ENCODE results near the gene C2CD2L. TPM values are rescaled to one million over a fixed set of nuclear protein-coding genes. Genes with fewer than 3 reads are reported as not detected.

The C2CD2L gene
- total RNA-seq, 1 experiment from 2014 or later = 9.3 TPM

GRCh38 chr11:119084663-119085436 lies 22.3 kb upstream of the C2CD2L start, which contains the start of gene HMBS:
TSS of gene HMBS (plus strand) at chr11:119084881. CDS start at chr11:119085034, 153 bp downstream.
- peak within 1 kb of the TSS; percentile 53 for H3K27ac ChIP-seq
- peaks cover 43% of the 10 kb centered on the region for H3F3A ChIP-seq (ENCODE audit: insufficient read depth, low read depth)
- TF ChIP-seq EZH2 (IDR thresholded peaks at IDR 0.05; ENCODE audit: low read depth) = no peak
- no peak for TF ChIP-seq CTCF (conservative IDR thresholded peaks at IDR 0.05)
- peaks cover 24% of the 10 kb centered on the region for H3K4me1 ChIP-seq (replicated peaks; ENCODE audit: insufficient read depth)
- CTCF ChIA-PET = interaction anchor here (0.6 to 1.8 kb wide), 5 partner anchors 10 to 84 kb away, joined by 3 to 16 read pairs (median 5); partner anchors contain the start of genes C2CD2L, DPAGT1 and VPS11
- no peaks in the 10 kb centered on the region for H3K27me3 ChIP-seq (ENCODE audit: insufficient read depth, low read depth)
- no peaks in the 10 kb centered on the region for H3K9me2 ChIP-seq (ENCODE audit: insufficient read depth)
- POLR2A ChIA-PET (ENCODE audit: unreplicated experiment) = interaction anchor here (0.5 to 1.2 kb wide), 14 partner anchors 14 to 799 kb away, joined by 3 to 29 read pairs (median 6); partner anchors contain the start of genes DPAGT1, HINFP and VPS11
- peak within 1 kb of the TSS; percentile 98 for H3K4me2 ChIP-seq
- DNase-seq = peak; percentile 92 to 94
- BruUV-seq (replicated peaks) = TSS peak; percentile 60
- H2AFZ ChIP-seq = peak within 1 kb of the TSS; percentile 95
- peaks cover 10% of the 10 kb centered on the region; the same call in 1 of the 2 replicates for H3K36me3 ChIP-seq (ENCODE audit: low read depth)
- H4K20me1 ChIP-seq (ENCODE audit: insufficient read depth) = peaks cover 3% of the 10 kb centered on the region; the same call in 1 of the 2 replicates
- H3K79me2 ChIP-seq (ENCODE audit: low read depth) = peaks cover 23% of the 10 kb centered on the region
- intact Hi-C loops (cut with micrococcal nuclease; ENCODE audit: unreplicated experiment) = no loop called here
- H3K9me3 ChIP-seq (ENCODE audit: insufficient read depth, low read depth) = no peaks in the 10 kb centered on the region
- peak within 1 kb of the TSS; percentile 86 for H3K4me3 ChIP-seq

GRCh38 chr11:119085437-119085847 lies 21.7 kb upstream of the C2CD2L start:
- Histone ChIP-seq H3K4me3 (peak overlapping the region; percentile 86), H2AFZ (peak overlapping the region; percentile 95), H3K79me2 (ENCODE audit: low read depth) (peaks cover 23% of the 10 kb centered on the region), H3K4me2 (peak overlapping the region; percentile 98), H3F3A (ENCODE audit: insufficient read depth, low read depth) (peaks cover 40% of the 10 kb centered on the region), H3K27me3 (ENCODE audit: insufficient read depth, low read depth) (no peaks in the 10 kb centered on the region), H3K9me3 (ENCODE audit: insufficient read depth, low read depth) (no peaks in the 10 kb centered on the region), H3K27ac (0 out of 2 replicates have a peak overlapping the region, but pooled peaks have one; percentile 53), H3K36me3 (ENCODE audit: low read depth) (peaks cover 9% of the 10 kb centered on the region; the same call in 1 of the 2 replicates), H3K9me2 (ENCODE audit: insufficient read depth) (no peaks in the 10 kb centered on the region), H3K4me1 (replicated peaks; ENCODE audit: insufficient read depth) (peaks cover 24% of the 10 kb centered on the region), H4K20me1 (ENCODE audit: insufficient read depth) (peaks cover 3% of the 10 kb centered on the region; the same call in 1 of the 2 replicates)
- BruUV-seq (replicated peaks) = TSS peak; percentile 74
- CTCF ChIA-PET = interaction anchor here (0.5 to 1.8 kb wide), 6 partner anchors 10 to 253 kb away, joined by 3 to 16 read pairs (median 6); partner anchors contain the start of genes C2CD2L, DPAGT1 and VPS11
- POLR2A ChIA-PET (ENCODE audit: unreplicated experiment) = interaction anchor here (0.5 to 1.2 kb wide), 10 partner anchors 18 to 800 kb away, joined by 3 to 29 read pairs (median 8); partner anchors contain the start of genes HINFP and VPS11
- peak in 1 of 2 experiments; percentile 36 for DNase-seq
- TF ChIP-seq EZH2 (IDR thresholded peaks at IDR 0.05; ENCODE audit: low read depth) (no peak), CTCF (conservative IDR thresholded peaks at IDR 0.05) (no peak)
- intact Hi-C loops (cut with micrococcal nuclease; ENCODE audit: unreplicated experiment) = no loop called here

GRCh38 chr11:119087123-119087522 lies 20.0 kb upstream of the C2CD2L start:
- H3K4me3 ChIP-seq = no peak overlapping the region

More at GRCh38 chr11:119087123-119087522, 20.0 kb upstream of the C2CD2L start:
- H3K4me1 ChIP-seq (replicated peaks; ENCODE audit: insufficient read depth) = peaks cover 26% of the 10 kb centered on the region
- peak overlapping the region; percentile 50 for H3K4me2 ChIP-seq
- peaks cover 39% of the 10 kb centered on the region; the same call in 1 of the 2 replicates for H3F3A ChIP-seq (ENCODE audit: insufficient read depth, low read depth)
- H3K36me3 ChIP-seq (ENCODE audit: low read depth) = peaks cover 2% of the 10 kb centered on the region; the same call in 1 of the 2 replicates
- ChIA-PET POLR2A (ENCODE audit: unreplicated experiment) (interaction anchor here (1.0 kb wide), 1 partner anchor 15 kb away, joined by 3 read pairs; no protein-coding TSS in a partner anchor), CTCF (interaction anchor here (0.6 kb wide), 1 partner anchor 1032 kb away, joined by 11 read pairs; no protein-coding TSS in a partner anchor)
- TF ChIP-seq EZH2 (IDR thresholded peaks at IDR 0.05; ENCODE audit: low read depth) = no peak
- no peak for TF ChIP-seq CTCF (conservative IDR thresholded peaks at IDR 0.05)
- peaks cover 3% of the 10 kb centered on the region; the same call in 1 of the 2 replicates for H4K20me1 ChIP-seq (ENCODE audit: insufficient read depth)
- peaks cover 31% of the 10 kb centered on the region for H3K79me2 ChIP-seq (ENCODE audit: low read depth)
- BruUV-seq (replicated peaks) = no TSS peak
- 0 out of 2 replicates have a peak overlapping the region, but pooled peaks have one; percentile 6 for H3K27ac ChIP-seq
- H2AFZ ChIP-seq = no peak overlapping the region
- no peaks in the 10 kb centered on the region for H3K9me3 ChIP-seq (ENCODE audit: insufficient read depth, low read depth)
- intact Hi-C loops (cut with micrococcal nuclease; ENCODE audit: unreplicated experiment) = no loop called here
- no peak for DNase-seq
- H3K9me2 ChIP-seq (ENCODE audit: insufficient read depth) = no peaks in the 10 kb centered on the region
- no peaks in the 10 kb centered on the region for H3K27me3 ChIP-seq (ENCODE audit: insufficient read depth, low read depth)

All from PC-9 (cell line).